HEK293T (cell line): Measurements from ENCODE around the gene CRHR1.

Source experiments
- CTCF ChIA-PET: fragments of 350-600 bp; formaldehyde crosslinking; extraction: SDS; loops from one replicate; lab custom pipeline; 2021; ENCODE audit warnings: antibody characterized with exemption, inconsistent platforms; lab: Yijun Ruan, JAX
- POLR2A ChIA-PET: fragments of 350-600 bp; formaldehyde crosslinking; extraction: SDS; loops from one replicate; lab custom pipeline; 2020; ENCODE audit warnings: antibody characterized with exemption, inconsistent platforms; lab: Yijun Ruan, JAX
- DNase-seq: peaks from one replicate; pipeline ENCODE4 v3.0.0; 2012; ENCODE audit warnings: mixed read lengths; ENCODE audit errors: extremely low spot score
- ARNT ChIP-seq: fragments of 450-650 bp; IDR thresholded peaks from 2 replicates; pipeline ENCODE4 v1.6.1; 2017; ENCODE audit warnings: mild to moderate bottlenecking
- BHLHE40 ChIP-seq: fragments of 450-650 bp; IDR thresholded peaks from 2 replicates; pipeline ENCODE4 v1.6.1; 2016; ENCODE audit warnings: mild to moderate bottlenecking, moderate library complexity, borderline replicate concordance
- CTBP1 ChIP-seq: fragments of 450-650 bp; IDR thresholded peaks from 2 replicates; pipeline ENCODE4 v1.6.1; 2016; ENCODE audit warnings: borderline replicate concordance
- ELF4 ChIP-seq: fragments of 450-650 bp; IDR thresholded peaks from 2 replicates; pipeline ENCODE4 v1.6.1; 2017; ENCODE audit warnings: antibody characterized with exemption
- FOXA1 ChIP-seq: fragments of 450-650 bp; IDR thresholded peaks from 2 replicates; pipeline ENCODE4 v1.6.1; 2016; ENCODE audit warnings: mild to moderate bottlenecking
- FOXK2 ChIP-seq: fragments of 450-650 bp; IDR thresholded peaks from 2 replicates; pipeline ENCODE4 v1.6.1; 2016; ENCODE audit warnings: mild to moderate bottlenecking
- FOXM1 ChIP-seq: fragments of 450-650 bp; IDR thresholded peaks from 2 replicates; pipeline ENCODE4 v1.6.1; 2017; ENCODE audit warnings: mild to moderate bottlenecking, borderline replicate concordance
- HDGF ChIP-seq: fragments of 450-650 bp; IDR thresholded peaks from 2 replicates; pipeline ENCODE4 v1.6.1; 2017; ENCODE audit warnings: antibody characterized with exemption, borderline replicate concordance
- L3MBTL2 ChIP-seq: fragments of 450-650 bp; conservative IDR thresholded peaks from 2 replicates; pipeline ENCODE4 v1.6.1; 2016; ENCODE audit warnings: mild to moderate bottlenecking
- LEF1 ChIP-seq: fragments of 450-650 bp; IDR thresholded peaks from 2 replicates; pipeline ENCODE4 v1.6.1; 2017; ENCODE audit warnings: mild to moderate bottlenecking, borderline replicate concordance
- NFRKB ChIP-seq: fragments of 450-650 bp; IDR thresholded peaks from 2 replicates; pipeline ENCODE4 v1.6.1; 2016; ENCODE audit warnings: mild to moderate bottlenecking, moderate library complexity
- SP1 ChIP-seq: fragments of 450-650 bp; IDR thresholded peaks from 2 replicates; pipeline ENCODE4 v1.6.1; 2017
- SUZ12 ChIP-seq: fragments of 450-650 bp; IDR thresholded peaks from 2 replicates; pipeline ENCODE4 v1.6.1; 2016; ENCODE audit warnings: mild to moderate bottlenecking
- TARDBP ChIP-seq: fragments of 450-650 bp; IDR thresholded peaks from 2 replicates; pipeline ENCODE4 v1.6.1; 2016
- ZNF384 ChIP-seq: fragments of 450-650 bp; IDR thresholded peaks from 2 replicates; pipeline ENCODE4 v1.6.1; 2016
- TF ChIP-seq, protein P1 (sequence below): fragments of 450-650 bp; IDR thresholded peaks from 2 replicates; pipeline ENCODE4 v1.6.1; 2016

CRHR1 gene

DNA sequence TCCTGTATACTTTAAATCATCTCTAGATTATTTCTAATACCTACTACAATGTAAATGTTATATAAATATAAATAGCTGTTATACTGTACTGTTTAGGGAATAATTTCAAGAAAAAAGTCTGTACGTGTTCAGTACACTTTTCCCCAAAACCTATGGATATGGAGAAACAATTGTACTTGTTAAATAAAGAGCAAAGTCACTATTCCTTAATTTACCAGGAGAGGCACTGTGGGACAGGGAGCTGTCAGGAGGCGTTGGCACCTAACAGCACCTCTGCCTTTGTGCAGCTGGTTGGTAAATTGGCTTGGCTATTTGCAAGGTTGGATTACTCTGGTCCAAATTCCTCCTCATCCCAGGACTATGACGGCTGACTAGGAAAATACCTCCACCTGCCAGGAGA is 28.0 kb downstream of the CRHR1 start:
- TF ChIP-seq ELF4, result no peak
- TF ChIP-seq HDGF, result no peak
- TF ChIP-seq SUZ12, result no peak
- no peak for TF ChIP-seq FOXK2
- TF ChIP-seq ARNT, result no peak
- TF ChIP-seq FOXA1, result no peak
- TF ChIP-seq L3MBTL2, result no peak
- TF ChIP-seq FOXM1, result no peak
- no peak for TF ChIP-seq SP1
- no peak for TF ChIP-seq LEF1
- TF ChIP-seq, protein P1, sequence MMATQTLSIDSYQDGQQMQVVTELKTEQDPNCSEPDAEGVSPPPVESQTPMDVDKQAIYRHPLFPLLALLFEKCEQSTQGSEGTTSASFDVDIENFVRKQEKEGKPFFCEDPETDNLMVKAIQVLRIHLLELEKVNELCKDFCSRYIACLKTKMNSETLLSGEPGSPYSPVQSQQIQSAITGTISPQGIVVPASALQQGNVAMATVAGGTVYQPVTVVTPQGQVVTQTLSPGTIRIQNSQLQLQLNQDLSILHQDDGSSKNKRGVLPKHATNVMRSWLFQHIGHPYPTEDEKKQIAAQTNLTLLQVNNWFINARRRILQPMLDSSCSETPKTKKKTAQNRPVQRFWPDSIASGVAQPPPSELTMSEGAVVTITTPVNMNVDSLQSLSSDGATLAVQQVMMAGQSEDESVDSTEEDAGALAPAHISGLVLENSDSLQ, result no peak
- no peak for TF ChIP-seq TARDBP
- TF ChIP-seq NFRKB, result no peak
- no peak for TF ChIP-seq BHLHE40
- TF ChIP-seq ZNF384, result no peak
- no peak for TF ChIP-seq CTBP1
- ChIA-PET CTCF (interaction anchor here (1.0 kb wide), 1 partner anchor 29 kb away, joined by 5 read pairs; no protein-coding TSS in a partner anchor), POLR2A (no interaction called here)
- DNase-seq, result peak; percentile 23

DNA sequence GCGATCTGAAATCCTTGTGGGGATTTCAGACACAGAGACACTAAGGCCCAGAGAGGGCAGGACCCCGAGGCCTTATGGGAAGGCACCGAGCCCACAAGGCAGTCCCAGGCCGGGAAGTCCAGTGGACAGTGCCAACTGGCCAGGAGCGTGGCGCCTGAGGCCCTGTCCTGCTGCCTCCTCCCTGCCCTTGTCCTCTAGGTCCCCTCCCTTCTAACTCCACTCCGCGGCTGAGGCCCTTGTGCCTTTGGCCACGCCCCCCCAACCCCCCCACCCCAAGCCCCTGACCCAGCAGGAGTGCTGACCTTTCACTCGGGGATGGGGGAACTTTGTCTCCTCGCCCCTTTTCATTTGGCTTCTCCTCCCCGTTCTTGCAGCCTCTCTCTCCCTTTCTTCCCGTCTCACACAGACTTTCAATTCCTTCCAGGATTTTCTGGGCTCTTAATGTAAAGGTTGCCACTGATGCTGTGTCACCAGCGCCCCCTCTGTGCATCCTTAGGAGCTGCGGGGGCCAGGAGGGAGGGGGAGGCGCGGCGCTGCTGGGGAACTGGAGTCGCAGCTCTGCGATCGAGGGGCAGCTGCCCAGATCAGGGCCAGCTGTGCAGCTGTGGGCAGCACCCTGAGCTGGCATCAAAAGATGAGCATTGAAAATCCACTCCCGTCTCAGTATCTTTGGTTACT is 29.1 kb downstream of the CRHR1 start:
- peak; percentile 31 for DNase-seq
- ChIA-PET POLR2A (no interaction called here), CTCF (interaction anchor here (0.7 to 1.3 kb wide), 4 partner anchors 30 to 167 kb away, joined by 3 to 5 read pairs (median 4); no protein-coding TSS in a partner anchor)
- TF ChIP-seq ELF4 (no peak), ZNF384 (no peak), LEF1 (no peak), FOXK2 (no peak), BHLHE40 (no peak)
- TF ChIP-seq, protein P1, result no peak

DNA sequence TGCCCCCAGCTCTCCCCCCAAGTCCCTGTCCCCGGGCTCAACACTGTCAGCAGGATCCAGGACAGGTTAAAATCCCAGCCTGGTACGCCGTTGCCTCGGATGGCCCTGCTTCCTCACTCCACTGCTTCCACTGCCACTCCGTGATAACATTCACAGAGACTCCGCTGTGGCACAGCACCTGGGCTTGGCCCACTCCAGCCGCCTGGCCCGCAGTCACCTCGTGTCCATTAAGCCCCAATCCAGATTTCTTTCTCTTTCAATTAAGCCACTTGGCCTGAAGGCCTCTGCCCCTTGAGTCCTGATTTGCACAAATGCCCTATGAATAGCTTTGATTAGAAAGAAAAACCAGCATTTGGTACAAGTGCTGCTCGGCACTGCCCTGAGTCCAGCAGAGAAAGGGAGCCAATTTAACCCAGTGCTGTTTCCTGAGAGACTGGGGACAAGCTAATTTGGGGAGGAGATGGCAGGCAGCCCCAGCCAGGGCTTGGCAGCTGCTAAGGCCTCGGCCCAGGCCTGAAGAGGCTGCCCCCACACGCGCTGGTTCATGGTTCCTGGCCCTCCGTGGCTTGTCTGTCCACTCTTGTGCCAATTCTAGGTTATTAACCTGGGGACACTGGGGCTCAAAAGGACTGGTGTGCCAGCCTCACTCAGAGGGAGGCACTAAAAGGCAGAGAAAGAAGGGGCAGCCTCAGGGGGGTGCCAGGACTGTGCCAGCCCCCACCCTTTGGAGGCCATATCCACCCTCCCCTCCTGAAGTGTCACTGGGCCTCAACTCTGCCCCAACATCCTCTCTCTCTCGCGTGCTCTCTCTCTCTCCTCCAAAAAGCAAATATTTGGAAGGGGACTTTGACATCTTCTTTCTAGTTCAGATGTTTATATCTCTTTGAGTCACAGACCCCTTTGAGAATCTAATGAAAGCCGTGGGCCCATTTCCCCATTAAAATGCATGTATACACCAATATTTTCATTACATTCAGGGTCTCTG is 30.8 kb downstream of the CRHR1 start:
- ChIA-PET CTCF (interaction anchor here (1.0 kb wide), 1 partner anchor 17 kb away, joined by 6 read pairs; no protein-coding TSS in a partner anchor), POLR2A (no interaction called here)
- TF ChIP-seq NFRKB, result no peak
- no peak for TF ChIP-seq L3MBTL2
- no peak for TF ChIP-seq ELF4
- no peak for TF ChIP-seq SUZ12
- no peak for TF ChIP-seq FOXM1
- no peak for TF ChIP-seq CTBP1
- TF ChIP-seq HDGF, result no peak
- no peak for TF ChIP-seq SP1
- DNase-seq, result no peak

DNA sequence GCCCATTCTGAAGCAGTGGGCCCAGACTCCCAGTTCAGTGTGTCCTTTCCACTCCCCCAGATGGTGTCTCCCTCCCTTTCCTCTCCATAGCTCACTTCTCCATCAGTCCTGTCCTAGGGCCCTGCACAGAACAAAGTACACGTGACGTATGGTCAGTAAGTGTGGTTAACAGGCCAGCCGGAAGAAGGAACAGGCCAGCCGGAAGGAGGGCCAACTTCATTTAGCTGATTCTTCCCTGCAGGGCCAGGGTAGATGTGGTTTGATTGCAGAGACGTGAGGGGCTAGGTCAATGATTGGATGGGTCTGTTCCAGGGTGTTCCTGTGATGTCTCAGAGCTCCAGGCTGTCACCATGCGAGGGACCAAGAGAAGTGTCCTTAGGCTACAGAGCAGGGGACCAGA is 31.6 kb downstream of the CRHR1 start:
- CTCF ChIA-PET, result interaction anchor here (0.8 to 1.3 kb wide), 2 partner anchors 13 to 32 kb away, joined by 3 read pairs; partner anchors contain the start of gene CRHR1
- no peak for TF ChIP-seq SUZ12
- no peak for TF ChIP-seq ELF4
- POLR2A ChIA-PET, result no interaction called here
- no peak for DNase-seq

DNA sequence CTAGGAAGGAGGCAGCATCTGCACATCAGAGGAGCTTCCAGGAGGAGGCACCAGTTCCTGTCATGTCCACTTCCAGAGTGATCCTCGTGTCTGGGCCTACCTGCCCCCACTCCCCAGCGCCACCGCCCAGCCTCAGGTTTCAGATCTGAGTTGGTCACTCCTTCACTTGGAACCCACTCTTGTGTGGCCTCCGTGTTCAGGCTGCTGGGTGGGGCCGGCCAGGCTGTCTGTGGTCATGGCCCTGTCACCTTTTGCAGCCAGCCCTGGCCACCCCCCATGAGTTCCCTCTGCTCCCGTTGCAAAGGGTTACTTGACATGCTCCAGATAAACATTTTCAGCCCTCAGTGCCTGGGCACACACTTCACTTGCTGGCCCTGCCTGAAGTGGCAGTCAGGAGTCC is 33.9 kb downstream of the CRHR1 start:
- ChIA-PET POLR2A (no interaction called here), CTCF (interaction anchor here (1.0 to 1.4 kb wide), 2 partner anchors 13 to 35 kb away, joined by 3 to 6 read pairs; no protein-coding TSS in a partner anchor)
- DNase-seq, result no peak
- TF ChIP-seq BHLHE40 (no peak), TARDBP (no peak), CTBP1 (no peak), NFRKB (no peak)
- TF ChIP-seq, protein P1, result no peak

DNA sequence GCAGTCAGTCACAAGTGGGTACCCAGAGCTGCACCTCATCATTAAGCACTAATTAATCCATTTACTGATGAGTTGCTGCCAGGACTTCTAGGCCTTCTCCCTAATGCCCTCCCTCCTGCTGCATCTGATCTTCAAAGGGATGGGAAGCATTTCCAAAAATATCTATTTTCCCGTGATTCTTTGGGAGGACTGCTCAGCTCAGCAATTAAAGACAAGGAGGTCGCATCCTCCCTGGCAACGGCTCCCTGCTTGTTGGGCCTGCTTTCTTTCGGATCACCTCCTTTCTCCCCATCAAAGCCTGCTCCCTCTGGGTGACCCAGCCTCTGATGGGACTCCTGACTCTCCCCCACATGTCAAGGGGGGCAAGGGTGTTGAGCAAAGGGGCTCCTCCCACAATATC is 34.6 kb downstream of the CRHR1 start:
- POLR2A ChIA-PET, result no interaction called here
- CTCF ChIA-PET, result interaction anchor here (1.0 to 1.4 kb wide), 2 partner anchors 12 to 36 kb away, joined by 3 to 6 read pairs; no protein-coding TSS in a partner anchor
- TF ChIP-seq, protein P1, result no peak
- TF ChIP-seq SP1 (no peak), LEF1 (no peak), ELF4 (no peak), FOXK2 (no peak), BHLHE40 (no peak), ARNT (no peak), L3MBTL2 (no peak)
- no peak for DNase-seq
